Suprapubic skin (tissue), 3 donors: Measurements from ENCODE around the gene SND1.

Source experiments
- CTCF ChIP-seq, 2 donors: fragments of 200-600 bp in 1 of 2; fragments of 450-650 bp in 1 of 2; sonication (generic) in 1 of 2; IDR thresholded peaks; one replicate each; pipeline ENCODE4 v1.5.1; 2016 to 2019; ENCODE audit warnings: antibody characterized with exemption in 2 of 2, mild to moderate bottlenecking in 1 of 2, moderate library complexity in 1 of 2
- POLR2A ChIP-seq, 2 donors: fragments of 450-650 bp; IDR thresholded peaks; one replicate each; pipeline ENCODE4 v1.6.1; 2017; ENCODE audit warnings: antibody characterized with exemption in 2 of 2, mild to moderate bottlenecking in 2 of 2, moderate library complexity in 2 of 2

GRCh38 chr7:127899411-127899810 lies 247.4 kb downstream of the SND1 start:
- TF ChIP-seq CTCF (IDR thresholded peaks at IDR 0.05) (no peak), POLR2A (IDR thresholded peaks at IDR 0.05) (no peak)
